NCI-H82 treated with DMSO at 0.1 percent for 48 hours (cell line): ENCODE measurements around the gene SLC4A1.
A peak's percentile ranks its signal among the peaks of the same experiment; 100 is the strongest.

Source experiments
- DNase-seq: peaks from one replicate; lab custom pipeline; 2025; ENCODE audit not compliant: unreplicated experiment; lab: John Stamatoyannopoulos, UW

Gene SLC4A1

DNA sequence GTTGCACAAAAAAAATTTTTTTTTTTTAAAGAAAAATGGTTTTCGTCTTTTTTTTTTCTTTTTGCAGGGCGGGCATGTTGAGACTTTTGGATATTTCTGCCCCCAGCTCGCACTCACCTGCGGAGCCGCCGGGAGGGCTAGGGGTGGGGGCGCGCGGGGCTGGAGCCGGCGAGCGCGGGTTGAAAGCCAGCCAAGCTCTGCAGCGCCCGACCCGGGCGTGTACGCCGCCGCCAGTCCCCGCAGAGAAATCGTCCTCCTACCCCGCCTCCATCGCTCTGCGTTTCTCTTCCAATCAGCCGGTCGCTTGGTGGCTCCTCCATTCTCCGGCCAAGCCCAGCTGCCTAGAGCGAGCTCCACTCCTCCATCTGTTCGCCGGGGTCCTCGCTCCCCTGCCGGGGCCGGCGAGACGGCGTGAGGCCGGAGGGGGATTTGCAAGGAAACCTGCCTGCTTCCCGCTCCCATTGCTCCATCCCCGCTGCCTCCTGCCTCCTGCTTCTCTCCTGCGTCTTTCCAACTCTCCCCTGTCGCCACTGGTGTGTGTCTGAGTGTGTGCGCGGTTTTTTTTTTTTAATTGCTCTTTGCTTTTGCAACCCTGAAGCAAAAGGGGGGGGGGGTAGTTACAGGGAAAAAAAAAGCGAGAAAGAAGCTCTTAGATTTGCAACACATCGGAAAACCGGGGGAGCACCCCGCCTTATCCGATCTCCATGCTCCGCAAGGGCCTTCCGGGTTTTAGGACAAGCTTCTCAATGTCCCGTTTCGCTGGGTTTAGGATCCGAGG lies 46.7 kb downstream of the SLC4A1 start:
- DNase-seq, result peak; percentile 65

- no peak for DNase-seq
These were observed 47.5 kb downstream of the SLC4A1 start for GRCh38 chr17:44220213-44221083.

- peak; percentile 48 for DNase-seq
These were observed 48.2 kb downstream of the SLC4A1 start, which contains the start of gene UBTF for GRCh38 chr17:44219616-44220212. Gene UBTF (minus strand): TSS chr17:44219675. CDS start chr17:44218229, 1,446 bp downstream.

- DNase-seq, result no peak
These were observed 48.8 kb downstream of the SLC4A1 start for GRCh38 chr17:44219108-44219615.

DNA sequence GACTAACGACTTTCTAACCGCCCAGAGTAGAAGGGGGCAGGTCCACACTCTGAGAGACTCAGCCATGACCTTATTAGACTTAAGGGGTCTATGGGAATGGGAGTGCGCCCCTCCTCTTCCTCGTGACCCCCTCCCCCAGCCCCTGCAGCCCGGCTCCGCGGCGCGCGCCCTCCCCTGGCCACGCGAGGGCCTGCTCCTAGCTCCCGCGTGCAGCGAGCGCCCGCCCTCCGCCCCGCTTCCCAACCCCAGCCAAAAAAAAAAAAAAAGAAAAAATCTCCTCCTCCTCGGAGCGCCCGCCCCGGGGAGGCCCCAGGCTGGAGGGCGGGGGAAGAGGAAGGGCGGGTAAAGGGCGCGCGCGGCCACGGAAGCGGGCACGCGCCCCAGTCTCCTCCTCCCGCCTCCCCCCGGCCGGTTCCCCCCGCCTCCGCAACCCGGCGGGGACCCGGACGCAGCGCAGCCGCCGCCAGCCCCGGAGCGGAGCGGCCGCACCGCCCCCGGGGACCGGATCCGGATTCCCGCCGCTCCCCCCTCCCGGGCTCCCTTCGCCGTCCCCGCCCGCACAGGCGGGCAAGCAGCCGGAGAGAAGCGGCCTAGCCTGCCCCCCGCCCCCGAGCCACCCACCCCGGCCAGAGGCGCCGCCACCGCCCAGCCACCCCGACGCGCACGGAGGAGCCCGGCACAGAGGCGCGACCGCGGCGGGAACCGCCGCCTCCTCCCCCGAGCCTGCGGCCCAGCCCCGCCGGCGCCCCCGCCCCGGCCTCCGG lies 49.4 kb downstream of the SLC4A1 start:
- DNase-seq, result peak; percentile 86

- DNase-seq, result no peak
These were observed 50.1 kb downstream of the SLC4A1 start for GRCh38 chr17:44217738-44218343.

DNA sequence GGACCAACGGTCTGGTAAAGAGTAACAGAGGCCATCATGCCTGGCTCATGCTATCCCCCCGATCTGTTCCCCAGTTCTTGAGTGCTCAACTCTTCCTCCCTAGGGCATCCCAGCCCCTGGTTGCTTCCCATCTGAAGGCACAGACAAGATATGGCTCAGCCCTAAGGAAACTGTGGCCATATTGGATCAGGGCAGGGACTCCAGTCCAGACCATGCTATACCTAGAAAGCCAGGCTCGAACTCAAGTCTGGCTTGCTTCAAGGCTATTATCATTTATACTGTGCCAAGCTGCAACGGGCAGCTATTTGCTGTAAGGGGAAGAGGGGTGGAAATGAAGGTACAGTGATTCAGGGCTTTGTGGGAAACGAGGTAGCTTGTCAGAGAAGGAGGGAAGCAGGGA lies 51.2 kb downstream of the SLC4A1 start:
- DNase-seq, result no peak

GRCh38 chr17:44216173-44216572 lies 51.8 kb downstream of the SLC4A1 start:
- DNase-seq, result no peak

- DNase-seq, result no peak
These were observed 53.0 kb downstream of the SLC4A1 start for GRCh38 chr17:44214896-44215295.

GRCh38 chr17:44214230-44214494 lies 53.8 kb downstream of the SLC4A1 start:
- no peak for DNase-seq

- DNase-seq, result no peak
These were observed 54.3 kb downstream of the SLC4A1 start for GRCh38 chr17:44213403-44214229.

DNA sequence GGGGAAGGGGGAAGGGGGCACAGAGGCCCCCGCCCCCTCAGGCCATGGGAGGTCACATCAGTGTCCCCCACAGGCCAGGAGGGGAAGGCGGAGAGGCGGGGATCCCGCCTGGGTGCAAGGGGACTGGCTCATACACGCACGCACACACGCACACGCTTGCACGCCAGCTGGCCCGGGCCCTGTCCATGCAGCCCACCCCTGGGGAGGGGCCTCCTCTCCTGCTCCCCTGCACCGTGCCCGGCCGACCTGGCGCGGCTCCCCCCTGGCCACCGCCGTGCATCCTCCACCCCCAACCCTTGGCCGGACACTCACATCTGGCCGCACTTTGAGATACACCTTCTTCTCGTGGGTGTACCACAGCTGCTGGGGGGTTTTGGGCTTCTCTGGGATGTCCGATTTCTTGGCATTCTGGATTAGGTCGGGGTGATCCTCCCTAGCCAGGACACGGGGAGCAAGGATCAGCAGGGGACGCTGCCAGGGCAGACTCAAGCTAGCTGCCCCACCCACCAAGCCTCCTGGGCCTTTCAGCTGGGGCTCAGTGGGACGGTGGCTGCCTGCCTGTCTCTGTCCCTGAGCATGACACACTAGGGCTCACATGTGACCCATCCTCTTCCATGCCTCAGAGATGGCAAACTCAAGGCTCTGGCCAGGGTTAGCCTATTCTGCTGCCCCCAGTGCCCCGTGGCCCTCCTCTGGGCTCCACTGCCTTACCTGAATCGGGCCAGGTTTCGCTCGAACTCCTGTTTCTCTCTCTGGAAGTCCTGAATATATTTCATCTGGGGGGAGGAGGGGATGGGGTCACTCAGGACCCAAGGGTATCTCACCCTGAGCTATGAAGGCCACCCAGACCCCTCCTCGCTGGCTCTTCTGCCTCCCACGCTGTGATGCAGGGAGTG lies 55.2 kb downstream of the SLC4A1 start:
- no peak for DNase-seq

DNA sequence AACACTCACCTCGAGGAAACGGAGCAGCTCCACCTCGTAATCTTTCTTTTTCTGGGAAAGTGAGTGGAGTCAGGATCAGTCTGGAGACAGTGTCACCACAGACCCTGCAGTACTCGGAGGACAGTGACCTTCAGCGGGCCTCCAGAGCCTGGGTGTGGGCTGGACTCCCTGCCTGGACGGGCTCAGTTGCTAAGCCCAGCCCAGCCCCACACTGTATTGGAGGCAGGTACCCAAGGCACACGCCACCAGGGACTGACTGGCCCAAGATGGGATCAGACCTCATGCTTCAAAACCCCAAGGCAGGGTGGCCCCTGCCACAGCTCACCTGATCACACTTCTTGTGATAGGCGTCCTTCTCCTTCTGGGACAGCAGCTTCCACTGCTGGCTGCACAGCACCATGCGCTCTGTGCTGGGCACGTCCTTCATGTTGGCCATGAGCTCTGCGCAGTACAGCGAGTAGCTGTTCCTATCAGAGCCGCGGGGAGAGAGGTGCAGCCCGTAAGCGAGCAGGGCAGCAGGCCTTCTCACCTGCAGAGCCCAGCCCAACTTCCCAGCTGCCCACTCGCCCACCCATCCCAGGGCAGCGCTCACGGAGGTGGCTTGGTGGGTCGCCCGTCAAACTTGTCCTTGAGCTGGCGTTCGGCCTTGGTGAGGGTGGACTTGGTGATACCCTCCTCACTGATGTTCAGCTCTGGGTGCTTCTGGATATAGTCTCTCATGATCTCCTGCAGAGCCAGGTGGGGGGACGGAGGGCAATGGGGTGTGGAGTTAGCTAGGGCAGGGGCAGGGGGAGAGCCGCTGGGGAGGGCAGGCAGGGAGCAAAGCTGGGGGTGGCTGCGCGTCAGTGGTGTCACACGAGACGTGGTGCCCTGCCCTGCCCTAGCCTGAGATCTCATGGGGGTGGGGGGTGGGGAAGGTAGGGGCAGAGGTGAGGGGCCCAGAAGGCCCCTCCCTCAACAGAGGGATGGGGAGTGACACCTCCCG lies 56.4 kb downstream of the SLC4A1 start:
- DNase-seq, result no peak

- DNase-seq, result peak; percentile 79
These were observed 57.4 kb downstream of the SLC4A1 start for GRCh38 chr17:44210342-44211192.

DNA sequence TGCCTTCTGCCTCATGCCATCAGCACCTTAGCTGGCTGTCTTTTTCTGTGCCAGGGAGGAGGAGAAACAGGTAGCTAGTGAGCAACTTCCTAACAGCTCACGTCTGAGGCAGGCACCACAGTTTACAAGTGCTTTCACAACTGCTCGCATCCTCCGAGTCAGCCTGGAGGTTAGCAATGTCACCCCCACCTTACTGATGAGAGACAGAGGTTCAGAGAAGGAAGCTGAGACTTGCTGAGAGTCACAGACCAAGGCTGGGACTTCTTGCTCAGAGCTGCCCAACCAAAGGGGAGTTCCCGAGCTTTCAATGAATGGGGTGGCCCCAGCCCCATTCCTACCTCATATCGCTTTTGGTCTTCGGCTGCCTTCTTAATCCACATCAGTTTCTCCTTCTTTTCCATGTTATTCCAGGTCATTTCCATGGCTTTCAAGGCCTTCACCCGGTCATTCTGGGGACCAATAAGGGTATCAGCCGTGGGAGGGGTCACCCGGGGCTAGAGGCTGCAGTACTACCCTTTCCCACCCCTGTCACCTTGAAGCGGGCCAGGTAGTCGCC lies 58.1 kb downstream of the SLC4A1 start:
- DNase-seq, result no peak

DNA sequence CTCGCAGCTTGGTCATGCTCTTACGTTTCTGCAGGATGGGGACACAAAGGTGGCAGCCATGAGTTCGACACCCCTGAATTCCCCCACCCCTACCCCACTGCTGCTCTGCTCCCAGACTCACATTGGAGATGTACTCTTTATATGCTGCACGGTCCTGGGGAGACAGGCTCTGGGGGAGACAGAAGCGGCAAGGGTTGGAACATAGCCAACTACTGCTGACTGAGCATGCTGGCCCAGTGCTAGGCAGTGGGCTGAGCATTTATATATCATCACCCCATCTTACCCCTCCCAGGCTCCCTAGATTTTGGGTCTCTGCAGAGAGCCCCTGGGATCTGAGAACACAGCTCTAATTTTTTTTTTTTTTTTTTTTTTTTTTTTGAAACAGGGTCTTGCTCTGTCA lies 60.2 kb downstream of the SLC4A1 start:
- DNase-seq, result no peak
